GM18502 (cell line): Measurements from ENCODE around the gene CENPX.

ENCODE experiments used
- ATAC-seq: cut with Tn5 transposase; IDR thresholded peaks from one replicate; pipeline ENCODE4 v1.9.1; 2021; ENCODE audit warnings: mild to moderate bottlenecking; ENCODE audit not compliant: unreplicated experiment, poor library complexity

Gene CENPX

GRCh38 chr17:82014432-82014831 lies 8.2 kb downstream of the CENPX start:
- ATAC-seq: no peak

DNA sequence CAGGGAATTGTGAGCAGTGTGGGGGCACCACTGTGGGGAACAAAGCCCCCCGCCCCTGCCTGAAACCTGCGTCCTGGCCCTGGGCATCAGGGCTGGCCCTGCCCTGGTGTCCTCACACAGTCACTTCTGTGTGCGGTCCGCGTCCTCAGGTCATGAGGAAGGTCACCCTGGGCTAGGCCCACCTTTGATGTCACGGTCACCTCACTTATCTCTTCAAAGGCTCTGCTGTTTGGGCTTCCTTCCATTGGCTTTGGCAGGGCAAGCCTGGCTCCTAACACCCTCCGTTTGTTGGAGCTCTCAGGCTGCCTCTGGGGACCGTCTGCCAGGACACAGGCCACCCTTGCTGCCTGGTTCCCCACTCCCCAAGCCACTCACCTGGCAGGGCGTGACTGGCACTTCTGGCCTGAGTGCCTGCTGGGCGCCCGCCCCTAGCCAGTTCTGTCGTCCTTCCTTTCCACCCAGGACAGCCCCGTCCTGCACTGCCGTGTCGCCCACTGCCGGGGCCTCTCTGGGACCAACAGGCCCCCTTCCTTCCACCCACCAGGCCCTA lies 8.8 kb downstream of the CENPX start:
- ATAC-seq: no peak

- no peak for ATAC-seq
Measured at GRCh38 chr17:82013341-82013740, 9.3 kb downstream of the CENPX start.

GRCh38 chr17:82012640-82013295 lies 9.9 kb downstream of the CENPX start:
- ATAC-seq: no peak

- ATAC-seq: no peak
Measured at GRCh38 chr17:82012261-82012639, 10.4 kb downstream of the CENPX start.

DNA sequence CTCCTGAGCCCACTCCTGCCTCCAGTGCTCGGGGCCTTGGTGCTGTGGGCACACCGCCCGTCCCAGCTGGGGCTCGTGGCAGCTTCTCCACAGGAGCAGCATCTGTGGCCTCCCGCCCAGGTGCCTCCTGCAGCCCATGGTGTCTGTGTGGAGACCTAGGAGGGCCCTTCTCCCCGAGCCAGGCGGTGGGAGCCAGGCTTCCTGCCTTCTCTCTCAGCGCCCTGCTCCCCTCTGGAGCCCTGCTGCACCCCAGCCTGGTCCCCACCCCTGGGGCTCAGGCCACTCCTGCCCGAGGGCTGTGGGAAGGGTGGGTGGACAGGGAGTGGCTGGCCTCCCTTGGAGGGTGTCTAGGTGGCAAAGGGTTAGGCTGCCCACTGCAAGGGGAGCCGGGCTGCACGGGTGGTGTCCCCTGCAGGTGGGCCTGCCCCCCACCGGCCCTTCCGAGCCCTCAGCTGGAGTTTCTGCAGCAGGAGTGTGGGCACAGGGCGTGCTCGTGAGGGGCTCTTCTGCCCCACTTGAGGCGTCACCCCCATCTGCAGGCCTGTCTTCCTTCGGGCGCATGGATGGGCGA lies 11.0 kb downstream of the CENPX start:
- ATAC-seq: no peak

GRCh38 chr17:82010575-82011525 lies 11.8 kb downstream of the CENPX start:
- no peak for ATAC-seq

DNA sequence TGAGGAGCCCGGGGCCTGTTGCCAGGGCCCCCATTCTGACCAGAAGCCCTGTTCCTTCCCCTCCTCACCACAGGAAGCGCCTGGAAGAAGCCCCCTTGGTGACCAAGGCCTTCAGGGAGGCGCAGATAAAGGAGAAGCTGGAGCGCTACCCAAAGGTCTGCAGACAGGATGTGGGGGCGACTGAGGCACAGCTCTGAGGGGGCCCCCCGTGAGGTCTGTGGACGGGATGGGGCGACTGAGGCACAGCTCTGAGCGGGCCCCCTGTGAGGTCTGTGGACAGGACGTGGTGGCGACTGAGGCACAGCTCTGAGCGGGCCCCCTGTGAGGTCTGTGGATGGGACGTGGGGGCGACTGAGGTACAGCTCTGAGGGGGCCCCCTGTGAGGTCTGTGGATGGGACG lies 13.3 kb downstream of the CENPX start:
- no peak for ATAC-seq

DNA sequence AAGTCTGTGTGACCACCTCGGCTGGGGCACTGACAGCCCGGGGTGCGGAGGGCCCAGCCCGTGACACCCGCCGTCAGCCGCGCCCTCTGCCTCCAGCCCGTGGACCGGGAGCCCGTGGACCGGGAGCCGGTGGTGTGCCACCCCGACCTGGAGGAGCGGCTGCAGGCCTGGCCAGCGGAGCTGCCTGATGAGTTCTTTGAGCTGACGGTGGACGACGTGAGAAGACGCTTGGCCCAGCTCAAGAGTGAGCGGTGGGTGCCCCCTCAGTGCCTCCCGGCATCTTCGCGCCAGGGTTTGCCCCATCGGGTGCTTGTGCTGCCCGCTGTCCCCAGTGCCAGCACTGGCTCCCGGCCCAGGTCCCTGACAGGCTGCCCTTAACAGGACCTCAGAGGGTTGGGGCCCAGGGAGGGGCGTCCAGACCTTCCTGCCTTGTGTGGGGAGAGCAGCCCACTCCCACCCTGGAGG lies 13.7 kb downstream of the CENPX start:
- ATAC-seq: no peak

DNA sequence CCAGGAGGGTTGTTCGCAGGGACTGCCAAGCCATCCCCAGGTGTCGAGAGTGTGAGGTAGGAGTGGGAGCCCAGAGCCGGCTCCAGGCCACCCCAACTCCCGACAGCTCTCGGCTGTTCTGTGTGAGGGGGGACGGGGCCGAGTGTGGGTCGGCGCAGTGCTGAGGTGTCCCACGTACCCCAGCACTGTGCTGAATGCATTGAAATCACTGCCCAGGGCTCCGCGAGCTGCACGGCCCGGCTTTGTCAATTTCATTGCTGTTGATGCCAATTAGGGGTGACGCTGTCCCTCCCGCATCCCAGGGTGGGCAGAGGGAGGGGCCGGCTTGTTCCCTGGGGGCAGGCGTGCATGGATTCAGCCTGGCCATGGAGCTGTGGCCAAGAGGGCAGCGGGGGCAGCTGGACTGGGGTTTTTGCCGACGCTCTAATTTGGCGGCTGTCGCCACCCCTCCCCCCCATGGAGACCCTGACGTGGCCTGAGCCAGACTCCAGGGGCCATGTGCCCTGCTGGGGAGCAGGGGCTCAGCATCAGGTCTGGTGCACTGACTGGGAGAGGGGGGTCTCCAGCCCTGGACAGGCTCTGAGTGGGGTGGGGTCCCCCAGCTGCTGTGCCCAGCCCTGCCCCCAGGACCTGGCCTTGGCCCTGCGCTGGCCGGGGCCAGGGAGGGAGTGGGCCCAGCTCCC lies 14.3 kb downstream of the CENPX start:
- no peak for ATAC-seq

DNA sequence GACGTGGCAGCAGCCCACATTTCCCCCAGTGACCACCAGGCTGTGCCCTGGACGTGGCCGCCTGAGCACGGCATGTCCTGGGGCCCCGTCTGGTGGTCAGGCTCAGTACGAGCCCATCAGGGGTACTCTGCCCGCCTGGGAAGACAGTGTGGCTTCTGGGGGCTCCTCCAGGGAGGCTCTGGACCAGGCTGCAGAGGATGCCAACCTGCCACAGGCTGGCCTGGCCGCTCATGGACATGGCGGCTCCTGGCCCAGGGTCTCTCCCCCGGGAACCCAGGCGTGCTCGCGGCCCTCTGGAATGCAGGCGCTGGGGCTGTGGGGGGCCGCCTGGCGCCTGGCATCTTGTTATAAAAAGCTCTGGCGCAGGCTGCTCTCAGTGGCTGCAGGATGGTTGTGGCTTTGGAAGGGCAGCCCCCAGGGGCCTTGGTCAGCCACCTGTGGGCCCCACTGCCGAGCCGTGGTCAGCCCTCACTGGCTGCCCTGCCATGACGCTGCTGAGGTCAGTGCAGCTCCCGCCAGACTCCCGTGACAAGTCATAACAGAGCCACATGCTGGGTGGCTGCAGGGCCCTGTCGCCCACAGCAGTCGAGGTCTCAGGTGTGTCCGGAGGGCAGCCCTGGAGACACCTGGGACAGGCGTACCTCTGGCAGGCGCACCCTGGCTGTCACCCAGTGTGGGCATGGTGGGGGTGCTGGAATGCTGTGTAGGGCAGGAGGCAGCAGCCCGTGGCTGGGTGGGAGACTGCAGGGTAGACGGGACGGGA lies 15.0 kb downstream of the CENPX start:
- no peak for ATAC-seq

- ATAC-seq: no peak
Measured at GRCh38 chr17:82007228-82007494, 15.5 kb downstream of the CENPX start.

- ATAC-seq: no peak
Measured at GRCh38 chr17:82006468-82007227, 16.0 kb downstream of the CENPX start.

DNA sequence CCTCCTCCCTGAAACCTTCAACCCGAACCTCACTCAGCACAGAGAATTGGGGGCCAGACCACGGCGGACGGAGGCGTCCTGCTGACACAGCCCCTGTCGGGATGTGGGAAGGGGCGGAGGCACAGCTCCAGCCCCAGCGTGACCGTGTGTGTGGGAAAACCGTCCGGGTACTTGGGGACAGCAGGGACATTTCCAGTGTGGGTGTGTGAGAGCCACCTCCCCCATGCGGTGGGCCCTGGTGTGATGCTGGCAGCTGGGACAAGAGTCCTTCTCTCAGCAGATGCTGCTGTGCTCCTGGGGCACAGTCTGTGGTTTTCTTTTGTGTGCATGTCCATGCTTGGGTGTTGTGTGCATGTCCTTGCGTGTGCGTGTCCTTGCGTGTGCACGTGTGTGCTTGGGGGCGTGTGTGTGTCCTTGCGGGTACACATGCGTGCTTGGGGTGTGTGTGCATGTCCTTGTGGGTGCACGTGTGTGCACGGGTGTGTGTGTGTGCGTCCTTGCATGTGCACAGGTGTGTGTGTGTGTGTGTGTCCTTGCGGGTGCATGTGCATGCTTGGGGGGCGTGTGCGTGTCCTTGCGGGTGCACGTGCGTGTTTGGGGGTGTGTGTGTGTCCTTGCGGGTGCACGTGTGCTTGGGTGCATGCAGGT lies 16.9 kb downstream of the CENPX start:
- no peak for ATAC-seq

- no peak for ATAC-seq
Measured at GRCh38 chr17:82004517-82005455, 17.9 kb downstream of the CENPX start.

DNA sequence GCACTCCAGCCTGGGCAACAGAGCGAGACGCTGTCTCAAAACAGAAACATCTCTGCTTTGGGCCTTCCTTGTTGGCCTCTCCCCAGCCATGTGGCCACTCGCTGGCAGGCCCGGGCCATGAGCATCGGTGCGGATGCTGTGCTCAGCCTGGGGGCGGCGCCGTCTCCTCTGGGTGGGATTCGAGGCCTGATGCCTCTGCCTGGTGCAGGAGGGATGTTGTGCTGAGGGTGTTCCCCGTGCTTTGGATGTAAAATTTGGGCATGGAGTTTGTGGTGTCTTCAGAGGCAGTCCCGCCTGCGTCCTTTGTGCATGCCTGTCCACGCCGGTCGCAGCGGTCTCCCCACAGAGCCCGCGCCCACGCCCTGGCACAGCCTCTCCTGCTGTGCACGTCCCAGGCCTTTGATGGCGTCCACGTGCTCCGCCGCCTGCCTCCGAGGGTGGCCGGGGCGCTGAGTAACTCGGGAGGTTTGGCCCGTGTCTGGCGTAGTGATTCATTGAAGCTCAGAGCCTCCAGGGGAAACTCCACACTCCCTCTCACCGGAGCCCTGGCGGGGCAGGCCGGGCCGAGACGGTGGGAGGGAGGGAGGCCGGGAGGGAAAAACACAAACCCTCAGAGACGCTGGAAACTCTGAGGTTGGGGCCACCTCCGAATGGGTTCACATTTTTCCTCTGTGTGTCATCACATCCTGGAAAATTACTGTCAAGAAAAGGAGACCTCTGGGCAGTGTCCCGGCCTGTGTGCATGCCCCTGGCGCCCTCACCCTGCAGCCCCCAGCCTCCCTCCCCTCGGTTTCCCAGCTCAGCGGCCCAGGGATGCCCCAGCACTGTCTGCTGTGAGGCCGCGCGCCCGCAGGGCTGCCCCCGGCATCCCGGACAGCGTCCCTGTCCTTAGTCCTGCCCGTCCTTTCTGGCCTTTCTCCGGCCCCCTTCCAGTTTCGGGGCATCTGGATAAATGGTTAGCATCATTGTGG lies 19.0 kb downstream of the CENPX start:
- no peak for ATAC-seq
